ENCODE data around the gene FKBP2. TPM values are rescaled to one million over a fixed set of nuclear protein-coding genes. Genes with fewer than 3 reads are reported as not detected.

FKBP2 gene
- total RNA-seq, 1 experiment from 2014 or later = 87.4 TPM

- Mint-ChIP-seq H3K9me3 (ENCODE audit: low read depth, unreplicated experiment) (no peaks in the 10 kb centered on the region), H3K4me3 (ENCODE audit: low read depth, unreplicated experiment) (no peak overlapping the region), H3K27ac (ENCODE audit: unreplicated experiment) (no peak overlapping the region), H3K4me1 (ENCODE audit: low read depth, unreplicated experiment) (peaks cover 17% of the 10 kb centered on the region), H3K36me3 (ENCODE audit: insufficient read depth, unreplicated experiment) (peaks cover 34% of the 10 kb centered on the region), H3K27me3 (ENCODE audit: unreplicated experiment) (peaks cover 40% of the 10 kb centered on the region)
- DNase-seq = no peak
- intact Hi-C loops (cut with micrococcal nuclease; ENCODE audit: unreplicated experiment) = no loop called here
- CTCF ChIA-PET = no interaction called here
- no peak for TF ChIP-seq CTCF (IDR thresholded peaks at IDR 0.05; ENCODE audit: unreplicated experiment)
- BruUV-seq (replicated peaks) = no TSS peak
Observed at GRCh38 chr11:64288353-64288750, 47.5 kb downstream of the FKBP2 start.

- peaks cover 47% of the 10 kb centered on the region for H3K27me3 Mint-ChIP-seq (ENCODE audit: unreplicated experiment)
Observed at GRCh38 chr11:64289002-64289564, 48.2 kb downstream of the FKBP2 start.

GRCh38 chr11:64290352-64291261, 49.7 kb downstream of the FKBP2 start:
- Mint-ChIP-seq H3K27me3 (ENCODE audit: unreplicated experiment) (peaks cover 63% of the 10 kb centered on the region), H3K4me3 (ENCODE audit: low read depth, unreplicated experiment) (peak overlapping the region; percentile 12), H3K27ac (ENCODE audit: unreplicated experiment) (no peak overlapping the region), H3K9me3 (ENCODE audit: low read depth, unreplicated experiment) (no peaks in the 10 kb centered on the region), H3K4me1 (ENCODE audit: low read depth, unreplicated experiment) (peaks cover 17% of the 10 kb centered on the region), H3K36me3 (ENCODE audit: insufficient read depth, unreplicated experiment) (peaks cover 14% of the 10 kb centered on the region)
- no TSS peak for BruUV-seq (replicated peaks)
- DNase-seq = no peak
- intact Hi-C loops (cut with micrococcal nuclease; ENCODE audit: unreplicated experiment) = no loop called here
- TF ChIP-seq CTCF (IDR thresholded peaks at IDR 0.05; ENCODE audit: unreplicated experiment) = no peak
- CTCF ChIA-PET = interaction anchor here (0.8 to 1.2 kb wide), 2 partner anchors 8 to 86 kb away, joined by 3 to 4 read pairs; no protein-coding TSS in a partner anchor

More at GRCh38 chr11:64289002-64289564, 48.2 kb downstream of the FKBP2 start:
- H3K27ac Mint-ChIP-seq (ENCODE audit: unreplicated experiment) = no peak overlapping the region
- no peak for TF ChIP-seq CTCF (IDR thresholded peaks at IDR 0.05; ENCODE audit: unreplicated experiment)
- no peak overlapping the region for H3K4me3 Mint-ChIP-seq (ENCODE audit: low read depth, unreplicated experiment)
- CTCF ChIA-PET = interaction anchor here (0.7 to 1.4 kb wide), 2 partner anchors 12 to 31 kb away, joined by 3 to 5 read pairs; no protein-coding TSS in a partner anchor
- no TSS peak for BruUV-seq (replicated peaks)
- peaks cover 29% of the 10 kb centered on the region for H3K36me3 Mint-ChIP-seq (ENCODE audit: insufficient read depth, unreplicated experiment)
- no peaks in the 10 kb centered on the region for H3K9me3 Mint-ChIP-seq (ENCODE audit: low read depth, unreplicated experiment)
- no peak for DNase-seq
- intact Hi-C loops (cut with micrococcal nuclease; ENCODE audit: unreplicated experiment) = no loop called here
- peaks cover 17% of the 10 kb centered on the region for H3K4me1 Mint-ChIP-seq (ENCODE audit: low read depth, unreplicated experiment)

- no peak for TF ChIP-seq CTCF (IDR thresholded peaks at IDR 0.05; ENCODE audit: unreplicated experiment)
- intact Hi-C loops (cut with micrococcal nuclease; ENCODE audit: unreplicated experiment) = no loop called here
- Mint-ChIP-seq H3K4me3 (ENCODE audit: low read depth, unreplicated experiment) (peak within 1 kb of the TSS; percentile 12), H3K4me1 (ENCODE audit: low read depth, unreplicated experiment) (peaks cover 15% of the 10 kb centered on the region), H3K27ac (ENCODE audit: unreplicated experiment) (no peak within 1 kb of the TSS), H3K27me3 (ENCODE audit: unreplicated experiment) (peaks cover 70% of the 10 kb centered on the region), H3K36me3 (ENCODE audit: insufficient read depth, unreplicated experiment) (peaks cover 12% of the 10 kb centered on the region), H3K9me3 (ENCODE audit: low read depth, unreplicated experiment) (no peaks in the 10 kb centered on the region)
- no TSS peak for BruUV-seq (replicated peaks)
- no peak for DNase-seq
- CTCF ChIA-PET = interaction anchor here (1.2 kb wide), 1 partner anchor 7 kb away, joined by 3 read pairs; no protein-coding TSS in a partner anchor
Observed at GRCh38 chr11:64291262-64291751, 50.4 kb downstream of the FKBP2 start, which contains the start of gene KCNK4. Gene KCNK4, plus strand, starts transcription at chr11:64291302. Its CDS starts 1,717 bp downstream, at chr11:64293019.

All from Calu3 (cell line).